SK-N-SH (cell line): ENCODE data around the gene FGGY. TPM values are rescaled to one million over a fixed set of nuclear protein-coding genes. Genes with fewer than 3 reads are reported as not detected.

Experiments used
- CTCF ChIA-PET: fragments of 300-600, 350-600 bp; formaldehyde crosslinking; extraction: SDS; loops from one replicate; lab custom pipeline; 2021; lab: Yijun Ruan, JAX
- POLR2A ChIA-PET: fragments of 350-600 bp; sonication (Branson Sonifier 250); formaldehyde crosslinking; extraction: SDS; loops from one replicate; lab custom pipeline; 2020; ENCODE audit warnings: antibody characterized with exemption, inconsistent platforms; lab: Yijun Ruan, JAX
- DNase-seq: peaks from one replicate; pipeline ENCODE4 v3.0.0; 2012
- H2AFZ ChIP-seq: fragments of 200-600 bp; sonication (generic); 2 replicates; pipeline ENCODE4 v1.8.1; 2016; ENCODE audit warnings: antibody characterized with exemption, mild to moderate bottlenecking, low read depth
- H3F3A ChIP-seq: fragments of 200-600 bp; sonication (generic); replicated peaks from 2 replicates; pipeline ENCODE3; 2016; ENCODE audit warnings: antibody characterized with exemption, mild to moderate bottlenecking; ENCODE audit not compliant: insufficient read depth
- H3K27ac ChIP-seq, 2 experiments: fragments of 200-500 bp in 1 of 2; fragments of 200-600 bp in 1 of 2; sonication (Bioruptor generic) in 1 of 2; sonication (generic), shearing (Covaris generic) in 1 of 2; 2 replicates each; pipeline versions ENCODE4 v1.5.1 to v1.6.1; 2014 to 2016; ENCODE audit warnings: low read depth in 2 of 2, inconsistent platforms in 1 of 2, low read length in 1 of 2, mild to moderate bottlenecking in 1 of 2, mixed read lengths in 1 of 2
- H3K27me3 ChIP-seq: fragments of 200-600 bp; sonication (generic), shearing (Covaris generic); 2 replicates; pipeline ENCODE4 v1.6.1; 2016; ENCODE audit warnings: mixed run types; ENCODE audit not compliant: insufficient read depth
- H3K36me3 ChIP-seq, 2 experiments: fragments of 200-500 bp in 1 of 2; fragments of 200-600 bp in 1 of 2; sonication (Bioruptor generic) in 1 of 2; sonication (generic) in 1 of 2; replicated peaks in 1 of 2; 2 replicates each; pipeline versions ENCODE3 to v1.5.1; 2014 to 2016; ENCODE audit warnings: low read length in 1 of 2, mild to moderate bottlenecking in 1 of 2; ENCODE audit not compliant: insufficient read depth in 2 of 2, control insufficient read depth in 1 of 2
- H3K4me1 ChIP-seq, 2 experiments: fragments of 200-500 bp in 1 of 2; fragments of 200-600 bp in 1 of 2; sonication (Bioruptor generic) in 1 of 2; sonication (generic), shearing (Covaris generic) in 1 of 2; 2 replicates each; pipeline versions ENCODE4 v1.5.1 to v1.6.1; 2014 to 2016; ENCODE audit warnings: low read depth in 1 of 2, low read length in 1 of 2, mixed run types in 1 of 2; ENCODE audit not compliant: insufficient read depth in 2 of 2, control insufficient read depth in 1 of 2
- H3K4me2 ChIP-seq: fragments of 200-600 bp; sonication (generic), shearing (Covaris generic); 2 replicates; pipeline ENCODE4 v1.6.1; 2017; ENCODE audit warnings: mixed run types
- H3K4me3 ChIP-seq, 2 experiments: fragments of 200-500 bp in 1 of 2; fragments of 200-600 bp in 1 of 2; sonication (Bioruptor generic) in 1 of 2; sonication (generic), shearing (Covaris generic) in 1 of 2; 2 replicates each; pipeline versions ENCODE4 v1.5.1 to v1.8.1; 2014 to 2016; ENCODE audit warnings: low read depth in 2 of 2, inconsistent platforms in 1 of 2, low read length in 1 of 2, mild to moderate bottlenecking in 1 of 2, mixed read lengths in 1 of 2, moderate library complexity in 1 of 2
- H3K79me2 ChIP-seq: fragments of 200-600 bp; sonication (generic); 2 replicates; pipeline ENCODE4 v1.8.1; 2017; ENCODE audit warnings: mild to moderate bottlenecking; ENCODE audit not compliant: insufficient read depth
- H3K9ac ChIP-seq: fragments of 200-600 bp; sonication (generic); 2 replicates; pipeline ENCODE4 v1.6.1; 2017; ENCODE audit warnings: mixed run types
- H3K9me2 ChIP-seq: fragments of 200-600 bp; sonication (generic); 2 replicates; pipeline ENCODE4 v1.6.1; 2017; ENCODE audit warnings: mixed run types
- H3K9me3 ChIP-seq: fragments of 200-600 bp; sonication (generic); 2 replicates; pipeline ENCODE4 v1.6.1; 2017; ENCODE audit warnings: mixed run types, mild to moderate bottlenecking, moderate library complexity
- H4K20me1 ChIP-seq: fragments of 200-600 bp; sonication (generic); 2 replicates; pipeline ENCODE4 v1.6.1; 2017; ENCODE audit warnings: mild to moderate bottlenecking, mixed run types; ENCODE audit not compliant: insufficient read depth
- CHD2 ChIP-seq: fragments of 150-350 bp; IDR thresholded peaks from 2 replicates; pipeline ENCODE4 v1.6.1; 2018; ENCODE audit warnings: low read length; ENCODE audit not compliant: partially characterized antibody
- EP300 ChIP-seq, 2 experiments: IDR thresholded peaks; 2 replicates each; pipeline versions ENCODE4 v1.4.0 to v1.6.1; 2012; ENCODE audit warnings: borderline replicate concordance in 1 of 2, low read depth in 1 of 2, low read length in 1 of 2
- EZH2phosphoT487 ChIP-seq: fragments of 200-600 bp; sonication (generic); IDR thresholded peaks from 2 replicates; pipeline ENCODE4 v1.6.1; 2017; ENCODE audit warnings: low read depth, mixed run types, mild to moderate bottlenecking, antibody characterized with exemption, moderate library complexity, borderline replicate concordance
- FOXJ3 ChIP-seq: sonication (generic); formaldehyde crosslinking; IDR thresholded peaks from 2 replicates; pipeline ENCODE4 v1.5.1; 2020; ENCODE audit warnings: mild to moderate bottlenecking, missing genetic modification reagents
- GABPA ChIP-seq: IDR thresholded peaks from 2 replicates; pipeline ENCODE4 v1.4.0; 2012; ENCODE audit warnings: low read depth, mild to moderate bottlenecking
- MAX ChIP-seq: IDR thresholded peaks from 2 replicates; pipeline ENCODE4 v1.4.0; 2012; ENCODE audit warnings: low read depth
- MEF2A ChIP-seq: IDR thresholded peaks from 2 replicates; pipeline ENCODE4 v1.4.0; 2012; ENCODE audit warnings: low read depth, borderline replicate concordance
- NFIC ChIP-seq: IDR thresholded peaks from 2 replicates; pipeline ENCODE4 v1.4.0; 2012; ENCODE audit warnings: borderline replicate concordance
- RCOR1 ChIP-seq: fragments of 150-350 bp; IDR thresholded peaks from 2 replicates; pipeline ENCODE4 v1.6.1; 2017; ENCODE audit warnings: antibody characterized with exemption, low read length
- SIN3A ChIP-seq: IDR thresholded peaks from 2 replicates; pipeline ENCODE4 v1.6.1; 2012; ENCODE audit warnings: low read depth, mild to moderate bottlenecking, low read length, moderate library complexity, borderline replicate concordance
- USF2 ChIP-seq: fragments of 150-350 bp; IDR thresholded peaks from 2 replicates; pipeline ENCODE4 v1.6.1; 2017; ENCODE audit warnings: antibody characterized with exemption, low read length, low read depth, borderline replicate concordance
- YY1 ChIP-seq: IDR thresholded peaks from 2 replicates; pipeline ENCODE4 v1.4.0; 2012; ENCODE audit warnings: low read depth, mild to moderate bottlenecking
- ZBTB33 ChIP-seq: IDR thresholded peaks from 2 replicates; pipeline ENCODE4 v1.4.0; 2012; ENCODE audit warnings: low read depth, borderline replicate concordance
- WGBS: methylation state at CpG from one replicate; pipeline ENCODE4 v1.1.6; 2017; ENCODE audit warnings: low lambda C conversion rate; 5-methylcytosine and 5-hydroxymethylcytosine counted together
- polyA plus RNA-seq, 3 experiments: library from polyadenylated mRNA; depleted of rRNA; stranded (reverse); fragments of >200 nt; gene quantifications; 2 replicates each; pipeline ENCODE4 v1.2.3, GENCODE V29; 2012

The FGGY gene
- polyA plus RNA-seq, 1 of the 3 experiments (the other 2 are of a cell fraction): 10.3 TPM

DNA sequence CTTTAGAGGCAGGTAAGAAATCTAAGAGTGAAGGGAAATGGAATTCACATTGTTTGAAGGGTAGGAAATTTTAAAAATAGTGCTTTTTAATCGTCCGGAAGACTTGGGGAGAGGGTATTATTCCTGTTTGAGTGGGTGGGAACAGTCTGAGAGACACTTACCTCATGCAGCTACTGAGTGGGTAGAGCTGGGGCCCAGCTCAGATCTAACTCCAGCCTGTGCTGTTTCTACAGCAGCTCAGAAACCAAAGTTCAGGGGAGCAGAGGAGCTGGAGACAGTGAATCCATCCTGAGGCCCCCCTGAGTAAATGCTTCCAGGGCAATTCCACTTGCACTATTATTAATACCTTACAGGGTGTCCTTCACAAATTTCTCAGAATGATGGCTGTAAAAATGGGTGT, 63.8 kb downstream of the FGGY start:
- ChIA-PET CTCF (interaction anchor here (1.5 kb wide), 1 partner anchor 70 kb away, joined by 3 read pairs; no protein-coding TSS in a partner anchor), POLR2A (no interaction called here)
- no peak overlapping the region for H3K9ac ChIP-seq
- no peaks in the 10 kb centered on the region for H3K9me3 ChIP-seq
- H3F3A ChIP-seq: no peaks in the 10 kb centered on the region
- no peak overlapping the region for H3K4me2 ChIP-seq
- H3K4me1 ChIP-seq: no peaks in the 10 kb centered on the region; a peak in 1 of 4 replicates
- no peak overlapping the region for H2AFZ ChIP-seq
- no peaks in the 10 kb centered on the region for H3K36me3 ChIP-seq
- DNase-seq: no peak
- H4K20me1 ChIP-seq: no peaks in the 10 kb centered on the region
- no peaks in the 10 kb centered on the region for H3K79me2 ChIP-seq
- 100% methylated on average over 2 of the region's 2 CpGs for WGBS
- no peaks in the 10 kb centered on the region for H3K27me3 ChIP-seq
- no peak overlapping the region for H3K27ac ChIP-seq
- TF ChIP-seq RCOR1: no peak
- TF ChIP-seq GABPA: no peak
- no peak for TF ChIP-seq MEF2A
- no peak overlapping the region for H3K4me3 ChIP-seq
- H3K9me2 ChIP-seq: no peaks in the 10 kb centered on the region

DNA sequence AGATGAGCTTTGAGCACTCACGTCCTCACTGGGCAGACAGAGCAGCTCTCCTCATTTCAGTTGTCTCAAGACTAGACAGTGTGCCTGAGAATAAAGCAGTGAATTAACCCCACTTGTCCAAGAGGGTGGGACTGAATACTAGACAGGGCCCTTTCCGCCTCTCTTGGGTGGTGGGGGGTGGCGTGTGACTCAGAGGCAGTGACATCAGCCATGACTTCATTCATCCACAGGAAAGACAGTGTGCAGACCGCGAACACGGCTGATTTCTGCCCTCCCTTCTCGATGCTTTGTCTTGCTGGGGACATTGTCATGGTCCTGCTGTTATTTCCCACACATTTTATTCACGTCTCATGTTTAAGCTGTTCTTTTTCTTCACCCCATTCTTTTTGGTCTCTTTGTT, 64.9 kb downstream of the FGGY start:
- TF ChIP-seq FOXJ3 (CRISPR knock-in tag) (no peak), EP300 (IDR thresholded peaks at IDR 0.05; ENCODE audit: borderline replicate concordance in 1 of 2, low read depth in 1 of 2, low read length in 1 of 2) (no peak), USF2 (no peak), SIN3A (no peak), YY1 (no peak), EZH2phosphoT487 (no peak), NFIC (no peak), CHD2 (no peak), ZBTB33 (no peak), MAX (no peak)
- Histone ChIP-seq H3K27ac (no peak overlapping the region), H3K4me3 (no peak overlapping the region), H3F3A (no peaks in the 10 kb centered on the region), H3K27me3 (no peaks in the 10 kb centered on the region), H3K9me3 (no peaks in the 10 kb centered on the region), H2AFZ (no peak overlapping the region), H3K4me2 (no peak overlapping the region), H3K36me3 (no peaks in the 10 kb centered on the region), H4K20me1 (no peaks in the 10 kb centered on the region), H3K9me2 (no peaks in the 10 kb centered on the region), H3K4me1 (peaks cover 0 to 8% of the 10 kb centered on the region in 2 experiments; a peak in 2 of 4 replicates), H3K79me2 (no peaks in the 10 kb centered on the region), H3K9ac (no peak overlapping the region)
- ChIA-PET CTCF (interaction anchor here (1.5 to 1.7 kb wide), 2 partner anchors 10 to 71 kb away, joined by 3 to 4 read pairs; no protein-coding TSS in a partner anchor), POLR2A (no interaction called here)
- WGBS: over 99% methylated on average over 8 of the region's 8 CpGs
- no peak for DNase-seq
